ENCODE results near the gene MTHFD1L.

DNA sequence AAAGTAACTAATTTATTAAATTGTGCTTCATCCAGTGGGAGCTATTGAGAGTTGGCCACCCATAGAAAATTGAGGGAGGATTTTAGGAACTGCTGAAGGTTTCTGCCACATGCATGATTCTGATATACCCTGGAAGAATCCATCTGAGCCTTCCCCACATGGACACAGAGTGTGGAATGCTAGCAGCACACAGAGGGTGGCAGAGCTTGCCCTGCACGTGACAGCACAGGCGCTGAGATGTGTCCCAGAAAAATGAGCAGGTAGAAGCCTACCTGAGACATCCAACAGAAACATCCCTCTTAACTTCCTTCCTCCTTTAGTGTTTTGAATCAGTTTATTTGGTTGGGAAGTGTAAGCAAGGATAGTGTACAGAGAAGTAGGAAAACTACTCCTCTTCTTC is 96.9 kb downstream of the MTHFD1L start:
- TF ChIP-seq, protein P1, sequence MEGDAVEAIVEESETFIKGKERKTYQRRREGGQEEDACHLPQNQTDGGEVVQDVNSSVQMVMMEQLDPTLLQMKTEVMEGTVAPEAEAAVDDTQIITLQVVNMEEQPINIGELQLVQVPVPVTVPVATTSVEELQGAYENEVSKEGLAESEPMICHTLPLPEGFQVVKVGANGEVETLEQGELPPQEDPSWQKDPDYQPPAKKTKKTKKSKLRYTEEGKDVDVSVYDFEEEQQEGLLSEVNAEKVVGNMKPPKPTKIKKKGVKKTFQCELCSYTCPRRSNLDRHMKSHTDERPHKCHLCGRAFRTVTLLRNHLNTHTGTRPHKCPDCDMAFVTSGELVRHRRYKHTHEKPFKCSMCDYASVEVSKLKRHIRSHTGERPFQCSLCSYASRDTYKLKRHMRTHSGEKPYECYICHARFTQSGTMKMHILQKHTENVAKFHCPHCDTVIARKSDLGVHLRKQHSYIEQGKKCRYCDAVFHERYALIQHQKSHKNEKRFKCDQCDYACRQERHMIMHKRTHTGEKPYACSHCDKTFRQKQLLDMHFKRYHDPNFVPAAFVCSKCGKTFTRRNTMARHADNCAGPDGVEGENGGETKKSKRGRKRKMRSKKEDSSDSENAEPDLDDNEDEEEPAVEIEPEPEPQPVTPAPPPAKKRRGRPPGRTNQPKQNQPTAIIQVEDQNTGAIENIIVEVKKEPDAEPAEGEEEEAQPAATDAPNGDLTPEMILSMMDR (IDR thresholded peaks at IDR 0.05) = no peak
- TF ChIP-seq POLR2A (IDR thresholded peaks at IDR 0.05) = no peak
